Breast epithelium (tissue), 3 donors: ENCODE measurements around the gene ZNF331.

Experiments used
- POLR2A ChIP-seq: fragments of 450-650 bp; IDR thresholded peaks from one replicate; pipeline ENCODE4 v1.6.1; 2016; ENCODE audit warnings: antibody characterized with exemption, mild to moderate bottlenecking, moderate library complexity
- POLR2AphosphoS5 ChIP-seq, 3 donors: sonication (generic); formaldehyde crosslinking; IDR thresholded peaks; one replicate each; pipeline ENCODE4 v1.6.1; 2017; ENCODE audit warnings: antibody characterized with exemption in 3 of 3
- TF ChIP-seq, protein P1 (sequence below), 3 donors: fragments of 450-650 bp; IDR thresholded peaks; one replicate each; pipeline ENCODE4 v1.5.1; 2016 to 2017; ENCODE audit warnings: antibody characterized with exemption in 3 of 3, mild to moderate bottlenecking in 3 of 3, moderate library complexity in 3 of 3

DNA sequence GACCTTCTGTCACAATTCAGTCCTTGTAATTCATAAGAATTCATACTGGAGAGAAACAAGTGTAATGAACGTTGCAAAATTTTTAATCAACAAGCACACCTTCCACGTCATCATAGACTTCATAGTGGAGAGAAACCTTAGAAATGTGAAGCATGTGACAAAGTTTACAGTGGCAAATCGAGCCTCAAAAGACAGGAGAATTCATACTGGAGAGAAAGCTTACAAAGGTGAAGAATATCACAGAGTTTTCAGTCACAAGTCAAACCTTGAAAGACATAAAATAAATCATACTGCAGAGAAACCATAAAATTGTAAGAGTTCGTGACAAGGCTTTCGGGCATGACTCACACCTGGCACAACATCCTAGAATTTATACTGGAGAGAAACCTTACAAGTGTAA is 45.8 kb upstream of the ZNF331 start:
- TF ChIP-seq, protein P1, sequence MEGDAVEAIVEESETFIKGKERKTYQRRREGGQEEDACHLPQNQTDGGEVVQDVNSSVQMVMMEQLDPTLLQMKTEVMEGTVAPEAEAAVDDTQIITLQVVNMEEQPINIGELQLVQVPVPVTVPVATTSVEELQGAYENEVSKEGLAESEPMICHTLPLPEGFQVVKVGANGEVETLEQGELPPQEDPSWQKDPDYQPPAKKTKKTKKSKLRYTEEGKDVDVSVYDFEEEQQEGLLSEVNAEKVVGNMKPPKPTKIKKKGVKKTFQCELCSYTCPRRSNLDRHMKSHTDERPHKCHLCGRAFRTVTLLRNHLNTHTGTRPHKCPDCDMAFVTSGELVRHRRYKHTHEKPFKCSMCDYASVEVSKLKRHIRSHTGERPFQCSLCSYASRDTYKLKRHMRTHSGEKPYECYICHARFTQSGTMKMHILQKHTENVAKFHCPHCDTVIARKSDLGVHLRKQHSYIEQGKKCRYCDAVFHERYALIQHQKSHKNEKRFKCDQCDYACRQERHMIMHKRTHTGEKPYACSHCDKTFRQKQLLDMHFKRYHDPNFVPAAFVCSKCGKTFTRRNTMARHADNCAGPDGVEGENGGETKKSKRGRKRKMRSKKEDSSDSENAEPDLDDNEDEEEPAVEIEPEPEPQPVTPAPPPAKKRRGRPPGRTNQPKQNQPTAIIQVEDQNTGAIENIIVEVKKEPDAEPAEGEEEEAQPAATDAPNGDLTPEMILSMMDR (IDR thresholded peaks at IDR 0.05): no peak
- TF ChIP-seq POLR2A (no peak), POLR2AphosphoS5 (IDR thresholded peaks at IDR 0.05) (no peak)
